ENCODE data around the gene CEACAM19. TPM values are rescaled to one million over a fixed set of nuclear protein-coding genes. Genes with fewer than 3 reads are reported as not detected.

CEACAM19 gene
- total and polyA plus RNA-seq, 2 donors (not counting 3 experiments of a cell fraction or from before 2014, with no cell fraction given) = 9.9 to 14.5 TPM

DNA sequence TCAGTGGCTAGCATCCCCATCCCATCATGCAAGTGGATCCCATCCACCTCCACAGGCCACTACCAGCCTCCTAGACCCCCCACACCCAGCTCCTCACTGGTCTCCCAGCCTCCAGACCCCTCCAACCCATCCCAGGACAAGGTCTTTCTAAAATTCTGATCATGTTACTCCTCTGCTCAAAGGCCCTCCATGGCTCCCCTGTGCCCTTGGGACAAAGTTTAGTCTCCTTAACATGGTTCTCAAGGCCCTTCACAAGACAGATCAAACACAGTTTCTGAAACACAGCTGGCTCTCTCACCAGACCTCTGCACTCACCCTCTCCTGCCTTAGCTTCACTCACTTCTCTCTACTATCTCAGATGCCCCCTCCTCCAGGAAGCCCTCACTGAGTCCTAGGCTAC, 9.3 kb downstream of the CEACAM19 start:
- no peak for DNase-seq (ENCODE audit: low read depth, low spot score)
- no peak for TF ChIP-seq POLR2A (IDR thresholded peaks at IDR 0.05; ENCODE audit: low read depth, low read length)
- TF ChIP-seq, protein P1, sequence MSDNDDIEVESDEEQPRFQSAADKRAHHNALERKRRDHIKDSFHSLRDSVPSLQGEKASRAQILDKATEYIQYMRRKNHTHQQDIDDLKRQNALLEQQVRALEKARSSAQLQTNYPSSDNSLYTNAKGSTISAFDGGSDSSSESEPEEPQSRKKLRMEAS (IDR thresholded peaks at IDR 0.05; ENCODE audit: insufficient read depth, insufficient read length) = no peak
- no peak for TF ChIP-seq FOS (IDR thresholded peaks at IDR 0.05; ENCODE audit: borderline replicate concordance, insufficient read depth, low read length)
- TF ChIP-seq, protein P2, sequence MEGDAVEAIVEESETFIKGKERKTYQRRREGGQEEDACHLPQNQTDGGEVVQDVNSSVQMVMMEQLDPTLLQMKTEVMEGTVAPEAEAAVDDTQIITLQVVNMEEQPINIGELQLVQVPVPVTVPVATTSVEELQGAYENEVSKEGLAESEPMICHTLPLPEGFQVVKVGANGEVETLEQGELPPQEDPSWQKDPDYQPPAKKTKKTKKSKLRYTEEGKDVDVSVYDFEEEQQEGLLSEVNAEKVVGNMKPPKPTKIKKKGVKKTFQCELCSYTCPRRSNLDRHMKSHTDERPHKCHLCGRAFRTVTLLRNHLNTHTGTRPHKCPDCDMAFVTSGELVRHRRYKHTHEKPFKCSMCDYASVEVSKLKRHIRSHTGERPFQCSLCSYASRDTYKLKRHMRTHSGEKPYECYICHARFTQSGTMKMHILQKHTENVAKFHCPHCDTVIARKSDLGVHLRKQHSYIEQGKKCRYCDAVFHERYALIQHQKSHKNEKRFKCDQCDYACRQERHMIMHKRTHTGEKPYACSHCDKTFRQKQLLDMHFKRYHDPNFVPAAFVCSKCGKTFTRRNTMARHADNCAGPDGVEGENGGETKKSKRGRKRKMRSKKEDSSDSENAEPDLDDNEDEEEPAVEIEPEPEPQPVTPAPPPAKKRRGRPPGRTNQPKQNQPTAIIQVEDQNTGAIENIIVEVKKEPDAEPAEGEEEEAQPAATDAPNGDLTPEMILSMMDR (IDR thresholded peaks at IDR 0.05; ENCODE audit: extremely low read depth in 1 of 2, insufficient read depth in 1 of 2, low read depth in 1 of 2, low read length in 2 of 2) = no peak
- TF ChIP-seq JUN (IDR thresholded peaks at IDR 0.05; ENCODE audit: borderline replicate concordance, insufficient read depth, insufficient read length, low read depth) = no peak
- no peak for TF ChIP-seq GATA2 (IDR thresholded peaks at IDR 0.05; ENCODE audit: insufficient read depth, insufficient read length, low read depth, low read length)
- no peak for TF ChIP-seq EZH2 (IDR thresholded peaks at IDR 0.05; ENCODE audit: borderline replicate concordance, low read depth, low read length, severe bottlenecking)
- no peak for TF ChIP-seq POLR2AphosphoS5 (IDR thresholded peaks at IDR 0.05; ENCODE audit: insufficient read depth, low read depth, low read length)
- no peak for TF ChIP-seq MYC (IDR thresholded peaks at IDR 0.05; ENCODE audit: low read depth, low read length)
- H3K79me2 ChIP-seq (ENCODE audit: control insufficient read depth, insufficient read depth, low read length) = no peaks in the 10 kb centered on the region
- H3K27ac ChIP-seq (ENCODE audit: insufficient read depth, low read depth, low read length) = no peak overlapping the region
- ChIA-PET CTCF (interaction anchor here (1.0 to 1.8 kb wide), 4 partner anchors 16 to 110 kb away, joined by 3 to 5 read pairs (median 3); no protein-coding TSS in a partner anchor), POLR2A (no interaction called here)
- dilution Hi-C loops (cut with MboI; ENCODE audit: extremely low pct_ligation_motif_present, low sequenced_read_pairs) = no loop called here
- no peak overlapping the region for H3K4me3 ChIP-seq (replicated peaks in 1 of 3; ENCODE audit: insufficient read depth in 1 of 3, low read depth in 1 of 3, low read length in 3 of 3)
- H3K9ac ChIP-seq (replicated peaks; ENCODE audit: extremely low read depth, insufficient read depth, low read length) = no peak overlapping the region
- no peaks in the 10 kb centered on the region for H4K20me1 ChIP-seq (replicated peaks; ENCODE audit: control insufficient read depth, extremely low read depth, insufficient read depth, low read length)
- intact Hi-C loops (cut with micrococcal nuclease) = no loop called here
- peaks cover 0 to 2% of the 10 kb centered on the region in 2 experiments for H3K36me3 ChIP-seq (ENCODE audit: control insufficient read depth in 2 of 2, extremely low read depth in 1 of 2, insufficient read depth in 2 of 2, low read length in 2 of 2)
- H3K4me2 ChIP-seq (ENCODE audit: insufficient read depth, low read length) = no peak overlapping the region
- H2AFZ ChIP-seq (ENCODE audit: low read depth, low read length) = no peak overlapping the region
- BruUV-seq (replicated peaks) = no TSS peak
- no peak for FAIRE-seq
- H3K9me3 ChIP-seq (replicated peaks; ENCODE audit: control insufficient read depth, insufficient read depth, low read length) = no peaks in the 10 kb centered on the region
- no peaks in the 10 kb centered on the region for H3K9me1 ChIP-seq (replicated peaks; ENCODE audit: control insufficient read depth, extremely low read depth, insufficient read depth, low read length)
- H3K27me3 ChIP-seq (ENCODE audit: control insufficient read depth in 2 of 2, insufficient read depth in 2 of 2, low read length in 2 of 2) = no peaks in the 10 kb centered on the region
- H3K4me1 ChIP-seq (ENCODE audit: control insufficient read depth, extremely low read depth, insufficient read depth, low read length) = peaks cover 8% of the 10 kb centered on the region
